Small intestine (tissue), 7 donors: ENCODE data around the gene ANXA10. TPM values are rescaled to one million over a fixed set of nuclear protein-coding genes. Genes with fewer than 3 reads are reported as not detected.

Experiments
- DNase-seq, 2 donors: peaks; one replicate each; pipeline versions ENCODE4 v3.0.0 to v3.0.0-alpha.2; 2013
- FAIRE-seq: peaks from 2 replicates; lab custom pipeline; 2012; peaks lifted over from hg19 to GRCh38; lab: Jason Lieb, UNC
- H3K27ac ChIP-seq, 3 donors: one replicate each; pipeline ENCODE4 v1.5.1; 2013; ENCODE audit warnings: low read length in 2 of 3, mild to moderate bottlenecking in 2 of 3, control low read depth in 1 of 3, inconsistent platforms in 1 of 3, low read depth in 1 of 3, moderate library complexity in 1 of 3
- H3K27me3 ChIP-seq, 3 donors: one replicate each; pipeline ENCODE4 v1.6.1; 2013; ENCODE audit warnings: low read length in 3 of 3, inconsistent platforms in 1 of 3; ENCODE audit not compliant: control insufficient read depth in 3 of 3, insufficient read depth in 3 of 3
- H3K36me3 ChIP-seq, 3 donors: one replicate each; pipeline ENCODE4 v1.6.1; 2013; ENCODE audit warnings: low read length in 3 of 3, inconsistent platforms in 1 of 3, low read depth in 1 of 3, mild to moderate bottlenecking in 1 of 3, moderate library complexity in 1 of 3; ENCODE audit not compliant: control insufficient read depth in 3 of 3, insufficient read depth in 2 of 3
- H3K4me1 ChIP-seq, 3 donors: one replicate each; pipeline ENCODE4 v1.6.1; 2013; ENCODE audit warnings: low read length in 2 of 3, inconsistent platforms in 1 of 3, low read depth in 1 of 3, mild to moderate bottlenecking in 1 of 3, moderate library complexity in 1 of 3; ENCODE audit not compliant: control insufficient read depth in 3 of 3, insufficient read depth in 2 of 3
- H3K4me3 ChIP-seq, 3 donors: one replicate each; pipeline ENCODE4 v1.5.1; 2013; ENCODE audit warnings: low read length in 3 of 3, control low read depth in 1 of 3, inconsistent platforms in 1 of 3, low read depth in 1 of 3, mild to moderate bottlenecking in 1 of 3, moderate library complexity in 1 of 3
- H3K9me3 ChIP-seq, 2 donors: one replicate each; pipeline ENCODE4 v1.6.1; 2013; ENCODE audit warnings: low read depth in 1 of 2, low read length in 1 of 2; ENCODE audit not compliant: control insufficient read depth in 2 of 2, insufficient read depth in 1 of 2
- whole genome bisulfite sequencing, 3 donors: extraction: QIAGEN DNeasy Blood & Tissue Kit; methylation state at CpG; one replicate each; pipeline ENCODE4 v1.1.7; 2013; 5-methylcytosine and 5-hydroxymethylcytosine counted together
- polyA plus RNA-seq, 4 donors: library from polyadenylated mRNA; stranded (reverse) in 3 of 4; unstranded in 1 of 4; fragments of 200-250 nt in 3 of 4; fragments of 120-200 nt in 1 of 4; gene quantifications; one replicate each; pipeline versions ENCODE4 v1.2.1 to v1.2.3, GENCODE V29; 2013
- donor health status: healthy with polysubstance abuse.
- donor health status: control.
- donor health status: control.
- donor health status: Bipolar disorder and iron deficiency.
- donor health status: healthy.

The ANXA10 gene
- polyA plus RNA-seq, 4 donors: 0.06 to 1.1 TPM; not detected in 2

- no peaks in the 10 kb centered on the region for H3K27me3 ChIP-seq
- no peaks in the 10 kb centered on the region for H3K36me3 ChIP-seq
- H3K4me3 ChIP-seq: no peak overlapping the region
- DNase-seq: no peak
- H3K4me1 ChIP-seq: no peaks in the 10 kb centered on the region
- no peaks in the 10 kb centered on the region for H3K9me3 ChIP-seq
- H3K27ac ChIP-seq: no peak overlapping the region
- no peak for FAIRE-seq
- WGBS, 3 donors: 69 to 80% (median 73%) methylated on average over 2 of the region's 2 CpGs
Observed at GRCh38 chr4:168071304-168071703, 21.0 kb upstream of the ANXA10 start.

- Histone ChIP-seq H3K36me3 (no peaks in the 10 kb centered on the region), H3K4me3 (no peak overlapping the region), H3K27ac (no peak overlapping the region), H3K27me3 (no peaks in the 10 kb centered on the region), H3K4me1 (no peaks in the 10 kb centered on the region), H3K9me3 (no peaks in the 10 kb centered on the region)
- WGBS, 3 donors: 88 to 94% (median 91%) methylated on average over 4 of the region's 4 CpGs
- FAIRE-seq: no peak
- no peak for DNase-seq
Observed at GRCh38 chr4:168074861-168075260, 17.5 kb upstream of the ANXA10 start.

GRCh38 chr4:168076989-168077725, 15.2 kb upstream of the ANXA10 start:
- Histone ChIP-seq H3K36me3 (no peaks in the 10 kb centered on the region), H3K27ac (no peak overlapping the region), H3K4me1 (no peaks in the 10 kb centered on the region), H3K4me3 (no peak overlapping the region), H3K27me3 (no peaks in the 10 kb centered on the region), H3K9me3 (no peaks in the 10 kb centered on the region)
- DNase-seq (peak; percentile 47 to 58), FAIRE-seq (peak; percentile 15)
- 9 to 15% (median 14%) methylated on average over 2 of the region's 2 CpGs for WGBS, 3 donors

GRCh38 chr4:168077726-168078239, 14.6 kb upstream of the ANXA10 start:
- Histone ChIP-seq H3K27me3 (no peaks in the 10 kb centered on the region), H3K9me3 (no peaks in the 10 kb centered on the region), H3K27ac (no peak overlapping the region), H3K4me1 (no peaks in the 10 kb centered on the region), H3K36me3 (no peaks in the 10 kb centered on the region), H3K4me3 (no peak overlapping the region)
- DNase-seq (no peak), FAIRE-seq (no peak)
- 73 to 82% (median 76%) methylated on average over 5 of the region's 5 CpGs for WGBS, 3 donors

- Histone ChIP-seq H3K27ac (no peak overlapping the region), H3K36me3 (no peaks in the 10 kb centered on the region), H3K9me3 (peaks cover 0 to 2% of the 10 kb centered on the region in 2 donors), H3K27me3 (no peaks in the 10 kb centered on the region), H3K4me3 (no peak overlapping the region), H3K4me1 (no peaks in the 10 kb centered on the region)
- WGBS, 3 donors: 71 to 75% (median 72%) methylated on average over 5 of the region's 5 CpGs
- DNase-seq (no peak), FAIRE-seq (no peak)
Observed at GRCh38 chr4:168082379-168082778, 10.0 kb upstream of the ANXA10 start.

- Histone ChIP-seq H3K4me3 (no peak overlapping the region), H3K4me1 (peaks cover 0 to 4% (median 0%) of the 10 kb centered on the region in 3 donors), H3K36me3 (no peaks in the 10 kb centered on the region), H3K27me3 (no peaks in the 10 kb centered on the region), H3K27ac (no peak overlapping the region), H3K9me3 (no peaks in the 10 kb centered on the region)
- FAIRE-seq (no peak), DNase-seq (peak in 1 of 2 donors; percentile 2)
- WGBS, 3 donors: 46 to 75% (median 57%) methylated on average over 2 of the region's 2 CpGs
Observed at GRCh38 chr4:168095776-168096406, 3.6 kb downstream of the ANXA10 start.

- FAIRE-seq (no peak), DNase-seq (no peak)
- WGBS, 3 donors: 60 to 84% (median 76%) methylated on average over 1 of the region's 1 CpG
- Histone ChIP-seq H3K36me3 (no peaks in the 10 kb centered on the region), H3K4me3 (no peak overlapping the region), H3K9me3 (no peaks in the 10 kb centered on the region), H3K4me1 (peaks cover 0 to 4% (median 0%) of the 10 kb centered on the region in 3 donors), H3K27ac (no peak overlapping the region), H3K27me3 (no peaks in the 10 kb centered on the region)
Observed at GRCh38 chr4:168096407-168096784, 4.1 kb downstream of the ANXA10 start.

- Histone ChIP-seq H3K27me3 (no peaks in the 10 kb centered on the region), H3K4me3 (no peak overlapping the region), H3K36me3 (no peaks in the 10 kb centered on the region), H3K4me1 (peaks cover 0 to 4% (median 0%) of the 10 kb centered on the region in 3 donors), H3K9me3 (no peaks in the 10 kb centered on the region), H3K27ac (no peak overlapping the region)
- DNase-seq (no peak), FAIRE-seq (no peak)
- WGBS, 3 donors: 72 to 78% (median 78%) methylated on average over 2 of the region's 2 CpGs
Observed at GRCh38 chr4:168097161-168097560, 4.8 kb downstream of the ANXA10 start.
